Sigmoid colon (tissue), 7 donors: ENCODE results near the gene CEBPB. TPM values are rescaled to one million over a fixed set of nuclear protein-coding genes. Genes with fewer than 3 reads are reported as not detected.

ENCODE experiments used
- DNase-seq: peaks from one replicate; pipeline ENCODE4 v3.0.0-alpha.2; 2019
- H3K27ac ChIP-seq, 4 donors: fragments of 200-600 bp; sonication (generic); one replicate each; pipeline ENCODE4 v1.5.1; 2016 to 2019; ENCODE audit warnings: mild to moderate bottlenecking in 1 of 4
- H3K27me3 ChIP-seq, 3 donors: fragments of 200-600 bp; sonication (generic); one replicate each; pipeline ENCODE4 v1.5.1; 2019; ENCODE audit warnings: mild to moderate bottlenecking in 1 of 3
- H3K36me3 ChIP-seq, 4 donors: fragments of 200-600 bp; sonication (generic); one replicate each; pipeline ENCODE4 v1.5.1; 2016 to 2019
- H3K4me1 ChIP-seq, 4 donors: fragments of 200-600 bp; sonication (generic); one replicate each; pipeline ENCODE4 v1.5.1; 2017 to 2019
- H3K4me3 ChIP-seq, 4 donors: fragments of 200-600 bp; sonication (generic); one replicate each; pipeline ENCODE4 v1.5.1; 2017 to 2019; ENCODE audit warnings: mild to moderate bottlenecking in 2 of 4, moderate library complexity in 1 of 4
- H3K9me3 ChIP-seq, 4 donors: fragments of 200-600 bp in 3 of 4; sonication (generic) in 3 of 4; one replicate each; pipeline versions ENCODE4 v1.5.1 to v1.6.1; 2013 to 2019
- EP300 ChIP-seq, 4 donors: sonication (generic); formaldehyde crosslinking; IDR thresholded peaks; one replicate each; pipeline ENCODE4 v1.6.1; 2017; ENCODE audit warnings: antibody characterized with exemption in 4 of 4
- POLR2A ChIP-seq, 2 donors: fragments of 450-650 bp; IDR thresholded peaks; one replicate each; pipeline ENCODE4 v1.6.1; 2016; ENCODE audit warnings: antibody characterized with exemption in 2 of 2, mild to moderate bottlenecking in 2 of 2, moderate library complexity in 2 of 2
- POLR2AphosphoS5 ChIP-seq, 4 donors: sonication (generic); formaldehyde crosslinking; IDR thresholded peaks; one replicate each; pipeline ENCODE4 v1.6.1; 2017; ENCODE audit warnings: antibody characterized with exemption in 4 of 4
- WGBS, 2 donors: extraction: QIAGEN DNeasy Blood & Tissue Kit; methylation state at CpG; one replicate each; pipeline ENCODE4 v1.1.7; 2013; 5-methylcytosine and 5-hydroxymethylcytosine counted together
- intact Hi-C: fragments of 100-400 bp; cut with DNase I; formaldehyde crosslinking; loops from one replicate; pipeline ENCODE4 v1.15.1; 2023
- polyA plus RNA-seq, 3 donors: library from polyadenylated mRNA; stranded (reverse); fragments of 200-250 nt; gene quantifications; one replicate each; pipeline ENCODE4 v1.2.3, GENCODE V29; 2013
- total RNA-seq, 4 donors: library from RNA; depleted of rRNA; stranded (reverse); fragments of >200 nt; gene quantifications; one replicate each; pipeline ENCODE4 v1.1.0, GENCODE V29; 2016
- TF ChIP-seq, protein P1 (sequence below), 4 experiments: fragments of 450-650 bp in 3 of 4; fragments of 200-600 bp in 1 of 4; IDR thresholded peaks; one replicate each; pipeline ENCODE4 v1.5.1; 2016 to 2019; ENCODE audit warnings: antibody characterized with exemption in 4 of 4, mild to moderate bottlenecking in 3 of 4, moderate library complexity in 2 of 4
- donor health status: healthy with polysubstance abuse.
- donor health status: Bipolar disorder and iron deficiency.
- donor health status: healthy.

CEBPB gene
- total and polyA plus RNA-seq, 7 donors, result 6.9 to 173 (median 53.2) TPM

GRCh38 chr20:50229156-50229607, 38.6 kb downstream of the CEBPB start:
- no peaks in the 10 kb centered on the region for H3K9me3 ChIP-seq
- no peak for DNase-seq
- intact Hi-C loops, result loop anchor here (5.0 kb wide), 1 partner anchor 63 kb away; no protein-coding TSS in a partner anchor
- H3K36me3 ChIP-seq, result no peaks in the 10 kb centered on the region
- H3K4me1 ChIP-seq, result peaks cover 0 to 30% (median 23%) of the 10 kb centered on the region in 4 donors
- no peak overlapping the region for H3K27ac ChIP-seq
- WGBS, 2 donors, result 62 to 83% methylated on average over 10 of the region's 10 CpGs
- H3K4me3 ChIP-seq, result no peak overlapping the region
- no peaks in the 10 kb centered on the region for H3K27me3 ChIP-seq
- TF ChIP-seq EP300 (IDR thresholded peaks at IDR 0.05) (no peak), POLR2AphosphoS5 (IDR thresholded peaks at IDR 0.05) (no peak), POLR2A (IDR thresholded peaks at IDR 0.05) (no peak)
- TF ChIP-seq, protein P1, sequence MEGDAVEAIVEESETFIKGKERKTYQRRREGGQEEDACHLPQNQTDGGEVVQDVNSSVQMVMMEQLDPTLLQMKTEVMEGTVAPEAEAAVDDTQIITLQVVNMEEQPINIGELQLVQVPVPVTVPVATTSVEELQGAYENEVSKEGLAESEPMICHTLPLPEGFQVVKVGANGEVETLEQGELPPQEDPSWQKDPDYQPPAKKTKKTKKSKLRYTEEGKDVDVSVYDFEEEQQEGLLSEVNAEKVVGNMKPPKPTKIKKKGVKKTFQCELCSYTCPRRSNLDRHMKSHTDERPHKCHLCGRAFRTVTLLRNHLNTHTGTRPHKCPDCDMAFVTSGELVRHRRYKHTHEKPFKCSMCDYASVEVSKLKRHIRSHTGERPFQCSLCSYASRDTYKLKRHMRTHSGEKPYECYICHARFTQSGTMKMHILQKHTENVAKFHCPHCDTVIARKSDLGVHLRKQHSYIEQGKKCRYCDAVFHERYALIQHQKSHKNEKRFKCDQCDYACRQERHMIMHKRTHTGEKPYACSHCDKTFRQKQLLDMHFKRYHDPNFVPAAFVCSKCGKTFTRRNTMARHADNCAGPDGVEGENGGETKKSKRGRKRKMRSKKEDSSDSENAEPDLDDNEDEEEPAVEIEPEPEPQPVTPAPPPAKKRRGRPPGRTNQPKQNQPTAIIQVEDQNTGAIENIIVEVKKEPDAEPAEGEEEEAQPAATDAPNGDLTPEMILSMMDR (IDR thresholded peaks at IDR 0.05), result no peak

GRCh38 chr20:50230184-50230583, 39.6 kb downstream of the CEBPB start:
- Histone ChIP-seq H3K9me3 (no peaks in the 10 kb centered on the region), H3K27me3 (no peaks in the 10 kb centered on the region), H3K4me3 (no peak overlapping the region), H3K27ac (no peak overlapping the region), H3K36me3 (no peaks in the 10 kb centered on the region), H3K4me1 (peaks cover 0 to 20% (median 13%) of the 10 kb centered on the region in 4 donors)
- intact Hi-C loops, result no loop called here
- 94 to 96% methylated on average over 7 of the region's 7 CpGs for WGBS, 2 donors
- DNase-seq, result no peak
- no peak for TF ChIP-seq POLR2A (IDR thresholded peaks at IDR 0.05)
- TF ChIP-seq, protein P1 (IDR thresholded peaks at IDR 0.05), result no peak
- no peak for TF ChIP-seq EP300 (IDR thresholded peaks at IDR 0.05)
- TF ChIP-seq POLR2AphosphoS5 (IDR thresholded peaks at IDR 0.05), result no peak

DNA sequence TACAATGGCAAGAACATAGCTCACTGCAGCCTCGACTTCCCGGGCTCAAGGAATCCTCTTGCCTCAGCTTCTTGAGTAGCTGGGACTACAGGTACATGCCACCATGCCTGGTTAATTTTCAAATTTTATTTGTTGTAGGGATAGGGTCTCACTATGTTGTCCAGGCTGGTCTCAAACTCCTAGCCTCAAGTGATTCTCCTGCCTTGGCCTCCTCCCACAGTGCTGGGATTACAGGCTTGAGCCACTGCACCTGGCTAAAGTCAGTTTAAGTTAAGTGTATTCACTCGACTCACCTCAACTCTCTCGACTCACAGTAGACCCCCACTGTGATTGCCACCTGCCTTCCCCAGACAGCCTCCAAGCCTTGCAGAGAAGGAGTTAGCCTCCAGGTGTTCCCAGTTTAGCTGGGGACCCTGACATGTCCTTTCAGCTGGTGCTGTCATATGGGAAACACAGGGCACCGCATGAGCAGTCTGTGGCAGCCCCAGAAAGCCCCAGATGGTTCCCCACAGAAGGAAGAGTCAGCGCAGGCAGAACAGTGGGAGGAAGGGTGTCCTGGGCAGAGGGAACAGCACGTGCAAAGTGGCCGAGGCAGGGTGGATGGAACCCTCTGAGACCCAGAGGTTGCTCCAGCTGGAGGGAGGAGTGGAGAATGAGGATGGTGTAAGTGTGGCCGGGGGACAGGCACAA, 40.4 kb downstream of the CEBPB start:
- peaks cover 0 to 11% (median 7%) of the 10 kb centered on the region in 4 donors for H3K4me1 ChIP-seq
- no peak for DNase-seq
- no peaks in the 10 kb centered on the region for H3K36me3 ChIP-seq
- no peak overlapping the region for H3K27ac ChIP-seq
- TF ChIP-seq, protein P1 (IDR thresholded peaks at IDR 0.05), result no peak
- no peak for TF ChIP-seq POLR2A (IDR thresholded peaks at IDR 0.05)
- no peaks in the 10 kb centered on the region for H3K27me3 ChIP-seq
- no peaks in the 10 kb centered on the region for H3K9me3 ChIP-seq
- 88 to 91% methylated on average over 9 of the region's 9 CpGs for WGBS, 2 donors
- no peak overlapping the region for H3K4me3 ChIP-seq
- intact Hi-C loops, result no loop called here

DNA sequence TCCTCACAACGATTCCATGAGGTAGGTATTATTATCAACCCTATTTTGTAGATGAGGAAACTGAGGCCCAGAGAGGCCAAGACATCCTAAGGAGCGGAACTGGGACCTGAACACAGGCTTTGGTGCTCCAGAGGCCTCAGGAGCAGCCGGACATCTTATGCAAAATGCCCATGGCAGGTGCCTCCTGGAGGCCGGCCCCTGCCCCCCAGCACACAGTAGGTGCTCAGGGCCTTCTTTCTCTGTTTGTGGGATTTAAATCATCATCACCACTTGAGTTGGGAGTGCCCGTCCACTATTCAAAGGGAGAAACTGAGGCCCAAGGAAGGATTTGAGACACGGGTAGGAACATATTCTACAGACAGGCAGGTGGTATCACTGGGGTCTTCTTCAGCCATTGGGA, 41.2 kb downstream of the CEBPB start:
- H3K4me3 ChIP-seq, result no peak overlapping the region
- DNase-seq, result no peak
- peaks cover 0 to 3% (median 2%) of the 10 kb centered on the region in 4 donors for H3K4me1 ChIP-seq
- H3K27me3 ChIP-seq, result no peaks in the 10 kb centered on the region
- whole genome bisulfite sequencing, 2 donors, result 92 to 94% methylated on average over 6 of the region's 6 CpGs
- no peak for TF ChIP-seq POLR2A (IDR thresholded peaks at IDR 0.05)
- TF ChIP-seq POLR2AphosphoS5 (IDR thresholded peaks at IDR 0.05), result no peak
- no peak for TF ChIP-seq EP300 (IDR thresholded peaks at IDR 0.05)
- TF ChIP-seq, protein P1 (IDR thresholded peaks at IDR 0.05), result no peak
- no peaks in the 10 kb centered on the region for H3K36me3 ChIP-seq
- H3K27ac ChIP-seq, result no peak overlapping the region
- intact Hi-C loops, result no loop called here
- no peaks in the 10 kb centered on the region for H3K9me3 ChIP-seq
